GM04503 (cell line): ENCODE data around the gene HAS3.
"Not testable (repeated sequence)": the region's sequence is repeated elsewhere in the genome, so short reads cannot be mapped to it uniquely, and the experiment has no call there.

Experiments
- DNase-seq: peaks from one replicate; pipeline ENCODE4 v3.0.0-alpha.2; 2012; ENCODE audit warnings: low read depth

HAS3 gene

GRCh38 chr16:69143116-69143515 is 37.7 kb downstream of the HAS3 start:
- no peak for DNase-seq

GRCh38 chr16:69145658-69146057 is 40.2 kb downstream of the HAS3 start:
- no peak for DNase-seq

- DNase-seq = not testable (repeated sequence)
These were observed 44.2 kb downstream of the HAS3 start for GRCh38 chr16:69149621-69150020.

DNA sequence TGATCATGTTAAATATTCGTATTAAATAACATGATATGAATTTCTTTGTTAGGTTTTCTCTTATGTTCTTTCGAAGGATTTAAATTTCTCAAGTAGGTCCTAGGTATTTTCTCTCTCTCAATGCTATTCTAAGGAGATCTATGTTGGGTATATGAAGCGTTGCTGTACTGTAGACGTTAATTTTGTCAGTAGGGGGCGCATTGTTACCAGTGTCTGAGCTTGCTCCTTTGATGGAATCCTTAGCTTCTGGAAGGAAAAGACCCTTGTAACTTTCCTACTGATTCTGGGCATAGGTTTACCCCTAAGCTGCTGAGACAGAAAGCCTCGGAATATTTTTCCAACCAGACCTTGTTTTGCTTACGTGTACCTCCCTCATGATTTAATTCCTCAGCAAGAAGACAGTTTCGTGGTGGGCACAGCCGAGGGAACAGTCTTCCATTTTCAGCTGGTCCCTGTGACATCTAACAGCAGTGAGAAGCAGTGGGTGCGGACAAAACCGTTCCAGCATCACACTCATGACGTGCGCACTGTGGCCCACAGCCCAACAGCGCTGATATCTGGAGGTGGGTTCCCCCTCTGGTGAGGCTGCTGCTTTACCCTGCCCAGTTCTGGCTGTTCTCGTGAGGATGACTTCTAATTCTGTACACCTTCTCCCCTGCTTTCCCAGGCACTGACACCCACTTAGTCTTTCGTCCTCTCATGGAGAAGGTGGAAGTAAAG is 44.9 kb downstream of the HAS3 start:
- peak; percentile 31 for DNase-seq

- DNase-seq = no peak
These were observed 51.7 kb downstream of the HAS3 start for GRCh38 chr16:69157196-69157595.

- DNase-seq = no peak
These were observed 54.7 kb downstream of the HAS3 start for GRCh38 chr16:69160192-69160591.

- DNase-seq = no peak
These were observed 60.1 kb downstream of the HAS3 start for GRCh38 chr16:69165584-69165983.

DNA sequence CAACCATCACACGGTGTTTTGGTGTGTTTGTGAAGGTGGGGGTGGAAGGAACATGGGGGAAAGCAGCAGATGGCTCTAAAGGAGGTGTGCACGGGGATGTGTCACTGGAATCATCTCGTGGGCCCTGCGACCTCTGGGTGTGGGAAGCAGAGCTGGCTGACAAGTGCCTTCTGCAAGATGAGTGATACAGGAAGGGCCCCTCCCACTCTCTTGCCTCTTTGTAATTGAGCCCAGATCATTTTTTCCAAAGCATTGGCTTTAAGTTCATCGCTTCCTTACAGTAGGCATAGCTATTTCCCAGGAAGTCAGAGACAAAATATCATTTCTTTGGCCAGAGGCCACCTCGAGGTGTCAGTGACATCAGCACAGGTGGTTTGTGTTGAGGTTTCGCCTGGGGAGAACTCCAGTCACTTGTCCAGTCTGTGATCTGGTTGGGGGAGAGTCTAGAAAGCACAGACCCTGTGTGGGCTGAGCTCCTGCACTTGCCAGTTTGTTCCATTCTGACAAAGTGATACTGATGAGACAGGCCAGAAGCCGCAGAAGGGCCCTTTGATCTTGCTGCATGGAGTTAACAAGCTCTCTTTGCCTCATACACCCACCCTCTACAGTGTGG is 60.9 kb downstream of the HAS3 start:
- no peak for DNase-seq

- DNase-seq = no peak
These were observed 61.8 kb downstream of the HAS3 start for GRCh38 chr16:69166946-69167930.
